GM12892 (cell line): ENCODE data around the gene TTLL11.

Source experiments
- POLR2A ChIP-seq: IDR thresholded peaks from 2 replicates; pipeline ENCODE4 v1.6.1; 2011; ENCODE audit warnings: low read depth, low read length, control low read depth
- POLR2AphosphoS5 ChIP-seq: IDR thresholded peaks from 2 replicates; pipeline ENCODE4 v1.6.1; 2011; ENCODE audit warnings: low read depth, low read length, control low read depth

DNA sequence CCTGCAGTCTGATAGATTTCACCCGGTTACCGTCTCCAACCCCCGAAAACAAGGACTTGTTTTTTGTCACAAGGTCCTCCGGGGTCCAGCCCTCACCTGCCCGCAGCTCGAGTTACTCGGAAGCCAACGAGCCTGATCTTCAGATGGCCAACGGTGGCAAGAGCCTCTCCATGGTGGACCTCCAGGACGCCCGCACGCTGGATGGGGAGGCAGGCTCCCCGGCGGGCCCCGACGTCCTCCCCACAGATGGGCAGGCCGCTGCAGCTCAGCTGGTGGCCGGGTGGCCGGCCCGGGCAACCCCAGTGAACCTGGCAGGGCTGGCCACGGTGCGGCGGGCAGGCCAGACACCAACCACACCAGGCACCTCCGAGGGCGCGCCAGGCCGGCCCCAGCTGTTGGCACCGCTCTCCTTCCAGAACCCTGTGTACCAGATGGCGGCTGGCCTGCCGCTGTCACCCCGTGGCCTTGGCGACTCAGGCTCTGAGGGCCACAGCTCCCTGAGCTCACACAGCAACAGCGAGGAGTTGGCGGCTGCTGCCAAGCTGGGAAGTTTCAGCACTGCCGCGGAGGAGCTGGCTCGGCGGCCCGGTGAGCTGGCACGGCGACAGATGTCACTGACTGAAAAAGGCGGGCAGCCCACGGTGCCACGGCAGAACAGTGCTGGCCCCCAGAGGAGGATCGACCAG, 320.4 kb downstream of the TTLL11 start:
- no peak for TF ChIP-seq POLR2AphosphoS5
- TF ChIP-seq POLR2A: no peak
